Tibial nerve (tissue), 4 donors: ENCODE measurements around the gene NADK2. TPM values are rescaled to one million over a fixed set of nuclear protein-coding genes. Genes with fewer than 3 reads are reported as not detected.

Source experiments
- DNase-seq, 2 donors: peaks; one replicate each; pipeline ENCODE4 v3.0.0-alpha.2; 2019; ENCODE audit warnings: low spot score in 2 of 2
- H3K27ac ChIP-seq, 4 donors: fragments of 200-600 bp; sonication (generic) in 3 of 4; one replicate each; pipeline ENCODE4 v1.5.1; 2017 to 2019; ENCODE audit warnings: mild to moderate bottlenecking in 1 of 4
- H3K27me3 ChIP-seq, 2 donors: fragments of 200-600 bp; sonication (generic) in 1 of 2; one replicate each; pipeline versions ENCODE4 v1.5.1 to v1.6.0; 2017 to 2019
- H3K36me3 ChIP-seq, 3 donors: fragments of 200-600 bp; sonication (generic); one replicate each; pipeline ENCODE4 v1.5.1; 2018 to 2019
- H3K4me1 ChIP-seq, 4 donors: fragments of 200-600 bp; sonication (generic) in 3 of 4; one replicate each; pipeline ENCODE4 v1.5.1; 2017 to 2019
- H3K4me3 ChIP-seq, 4 donors: fragments of 200-600 bp; sonication (generic) in 3 of 4; one replicate each; pipeline ENCODE4 v1.5.1; 2017 to 2019; ENCODE audit warnings: mild to moderate bottlenecking in 1 of 4, moderate library complexity in 1 of 4
- H3K9me3 ChIP-seq, 4 donors: fragments of 200-600 bp; sonication (generic) in 3 of 4; one replicate each; pipeline ENCODE4 v1.5.1; 2017 to 2019
- CTCF ChIP-seq, 5 experiments: fragments of 200-600 bp in 3 of 5; fragments of 450-650 bp in 2 of 5; sonication (generic) in 3 of 5; IDR thresholded peaks; one replicate each; pipeline ENCODE4 v1.5.1; 2016 to 2019; ENCODE audit warnings: antibody characterized with exemption in 5 of 5, mild to moderate bottlenecking in 3 of 5, moderate library complexity in 2 of 5
- EP300 ChIP-seq, 2 donors: sonication (generic); formaldehyde crosslinking; IDR thresholded peaks; one replicate each; pipeline ENCODE4 v1.6.1; 2017; ENCODE audit warnings: antibody characterized with exemption in 2 of 2, mild to moderate bottlenecking in 1 of 2
- POLR2A ChIP-seq, 2 donors: fragments of 450-650 bp; IDR thresholded peaks; one replicate each; pipeline ENCODE4 v1.6.1; 2017; ENCODE audit warnings: antibody characterized with exemption in 2 of 2, mild to moderate bottlenecking in 2 of 2, moderate library complexity in 2 of 2
- WGBS, 2 donors: methylation state at CpG; one replicate each; pipeline ENCODE4 v1.1.5; 2018; 5-methylcytosine and 5-hydroxymethylcytosine counted together
- total RNA-seq, 4 donors: library from RNA; depleted of rRNA; stranded (reverse); fragments of >200 nt; gene quantifications; one replicate each; pipeline ENCODE4 v1.1.0, GENCODE V29; 2016

The NADK2 gene
- total RNA-seq, 4 donors from 2014 or later: 20.1 to 31.8 (median 21.6) TPM

GRCh38 chr5:36250427-36250826 lies 8.7 kb upstream of the NADK2 start:
- Histone ChIP-seq H3K27me3 (no peaks in the 10 kb centered on the region), H3K4me3 (no peak overlapping the region), H3K36me3 (no peaks in the 10 kb centered on the region), H3K9me3 (no peaks in the 10 kb centered on the region), H3K4me1 (peaks cover 0 to 16% (median 5%) of the 10 kb centered on the region in 4 donors), H3K27ac (no peak overlapping the region)
- no peak for TF ChIP-seq POLR2A (IDR thresholded peaks at IDR 0.05)
- no peak for TF ChIP-seq CTCF (IDR thresholded peaks at IDR 0.05)
- no peak for TF ChIP-seq EP300 (IDR thresholded peaks at IDR 0.05)
- no peak for DNase-seq
- 86 to 92% methylated on average over 4 of the region's 4 CpGs for WGBS, 2 donors

GRCh38 chr5:36246036-36246800 lies 4.5 kb upstream of the NADK2 start:
- WGBS, 2 donors: 89% methylated on average over 10 of the region's 10 CpGs
- no peak overlapping the region for H3K4me3 ChIP-seq

GRCh38 chr5:36244076-36244475 lies 2.4 kb upstream of the NADK2 start:
- H3K4me1 ChIP-seq: peaks cover 0 to 25% (median 18%) of the 10 kb centered on the region in 4 donors
- no peak overlapping the region for H3K4me3 ChIP-seq
- TF ChIP-seq CTCF (IDR thresholded peaks at IDR 0.05) (no peak), POLR2A (IDR thresholded peaks at IDR 0.05) (no peak), EP300 (IDR thresholded peaks at IDR 0.05) (no peak)
- no peak for DNase-seq
- no peaks in the 10 kb centered on the region for H3K9me3 ChIP-seq
- H3K27ac ChIP-seq: peak overlapping the region in 1 of 4 donors; percentile 24
- no peaks in the 10 kb centered on the region for H3K27me3 ChIP-seq
- WGBS, 2 donors: 75 to 85% methylated on average over 3 of the region's 3 CpGs
- no peaks in the 10 kb centered on the region for H3K36me3 ChIP-seq

More at GRCh38 chr5:36246036-36246800, 4.5 kb upstream of the NADK2 start:
- Histone ChIP-seq H3K27me3 (no peaks in the 10 kb centered on the region), H3K9me3 (no peaks in the 10 kb centered on the region), H3K27ac (no peak overlapping the region), H3K36me3 (no peaks in the 10 kb centered on the region), H3K4me1 (peaks cover 0 to 8% (median 2%) of the 10 kb centered on the region in 4 donors)
- TF ChIP-seq POLR2A (IDR thresholded peaks at IDR 0.05) (no peak), EP300 (IDR thresholded peaks at IDR 0.05) (no peak)
- no peak for DNase-seq

GRCh38 chr5:36243653-36244052 lies 1.9 kb upstream of the NADK2 start:
- peaks cover 0 to 29% (median 20%) of the 10 kb centered on the region in 4 donors for H3K4me1 ChIP-seq
- H3K4me3 ChIP-seq: no peak overlapping the region
- H3K27me3 ChIP-seq: no peaks in the 10 kb centered on the region
- 88 to 97% methylated on average over 1 of the region's 1 CpG for WGBS, 2 donors
- no peaks in the 10 kb centered on the region for H3K9me3 ChIP-seq
- peak overlapping the region in 1 of 4 donors; percentile 24 for H3K27ac ChIP-seq
- no peaks in the 10 kb centered on the region for H3K36me3 ChIP-seq
- TF ChIP-seq EP300 (IDR thresholded peaks at IDR 0.05) (no peak), POLR2A (IDR thresholded peaks at IDR 0.05) (no peak), CTCF (IDR thresholded peaks at IDR 0.05) (no peak)
- no peak for DNase-seq

GRCh38 chr5:36242534-36243485 lies 1.1 kb upstream of the NADK2 start:
- peak in 1 of 2 donors; percentile 5 for DNase-seq
- Histone ChIP-seq H3K9me3 (no peaks in the 10 kb centered on the region), H3K27ac (peak overlapping the region; percentile 99 to 100 (median 99)), H3K36me3 (no peaks in the 10 kb centered on the region), H3K4me3 (peak overlapping the region; percentile 61 to 99 (median 94)), H3K27me3 (no peaks in the 10 kb centered on the region), H3K4me1 (peaks cover 0 to 38% (median 24%) of the 10 kb centered on the region in 4 donors)
- TF ChIP-seq CTCF (IDR thresholded peaks at IDR 0.05): no peak
- TF ChIP-seq POLR2A (IDR thresholded peaks at IDR 0.05): no peak
- TF ChIP-seq EP300 (IDR thresholded peaks at IDR 0.05): no peak
- 62 to 63% methylated on average over 24 of the region's 24 CpGs for WGBS, 2 donors
